Nephron (organoid): ENCODE results near the gene RAET1E.
"Not testable (repeated sequence)": the region's sequence is repeated elsewhere in the genome, so short reads cannot be mapped to it uniquely, and the experiment has no call there.

ENCODE experiments used
- H3K27ac Mint-ChIP-seq, 3 experiments: 2 replicates each; pipeline ENCODE4 v1.8.0; 2020; ENCODE audit warnings: mixed read lengths in 3 of 3, mild to moderate bottlenecking in 2 of 3, moderate library complexity in 1 of 3
- H3K27me3 Mint-ChIP-seq: 2 replicates; pipeline ENCODE4 v1.8.0; 2021; ENCODE audit warnings: low read depth, mild to moderate bottlenecking, moderate library complexity, mixed read lengths
- H3K36me3 Mint-ChIP-seq: 2 replicates; pipeline ENCODE4 v1.8.0; 2020; ENCODE audit warnings: low read depth, mixed read lengths
- H3K4me1 Mint-ChIP-seq: 2 replicates; pipeline ENCODE4 v1.8.0; 2020; ENCODE audit warnings: mixed read lengths
- H3K4me3 Mint-ChIP-seq, 3 experiments: 2 replicates each; pipeline ENCODE4 v1.8.0; 2020; ENCODE audit warnings: mild to moderate bottlenecking in 3 of 3, mixed read lengths in 3 of 3, moderate library complexity in 2 of 3
- H3K9me3 Mint-ChIP-seq: 2 replicates; pipeline ENCODE4 v1.8.0; 2020; ENCODE audit warnings: mixed read lengths
- CTCF ChIP-seq, 3 experiments: fragments of 200-600 bp; sonication (generic); IDR thresholded peaks; one replicate each; pipeline ENCODE4 v1.5.0; 2021; ENCODE audit warnings: antibody characterized with exemption in 3 of 3; ENCODE audit not compliant: unreplicated experiment in 3 of 3

The RAET1E gene

DNA sequence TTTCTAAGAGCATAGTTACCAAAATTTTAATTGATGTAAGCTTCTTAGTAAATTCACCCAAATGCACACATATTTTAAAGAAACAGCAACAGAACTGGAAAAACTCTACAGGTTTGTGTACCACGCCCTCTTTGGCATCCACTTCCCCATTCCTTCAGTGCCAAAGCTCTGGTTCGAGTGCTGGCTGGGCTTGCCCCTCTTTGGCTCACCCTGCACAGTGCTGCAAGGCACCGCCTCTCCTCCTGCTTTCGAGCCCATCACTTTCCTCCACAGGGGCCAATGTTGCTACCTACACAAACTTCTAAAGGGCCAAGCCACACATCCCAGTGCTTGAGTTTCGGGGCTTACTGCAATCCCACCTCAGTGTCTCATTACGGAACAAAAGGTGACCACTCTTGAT is 43.4 kb downstream of the RAET1E start:
- peak overlapping the region in 1 of 3 experiments; percentile 71 for H3K27ac Mint-ChIP-seq
- no peak for TF ChIP-seq CTCF (IDR thresholded peaks at IDR 0.05; ENCODE audit: unreplicated experiment in 3 of 3)
- H3K4me3 Mint-ChIP-seq = no peak overlapping the region
- no peaks in the 10 kb centered on the region for H3K27me3 Mint-ChIP-seq
- no peaks in the 10 kb centered on the region for H3K9me3 Mint-ChIP-seq
- peaks cover 21% of the 10 kb centered on the region for H3K4me1 Mint-ChIP-seq
- peaks cover 14% of the 10 kb centered on the region for H3K36me3 Mint-ChIP-seq

- not testable (repeated sequence) for H3K27ac Mint-ChIP-seq, H3K27me3 Mint-ChIP-seq
- H3K36me3 Mint-ChIP-seq = peaks cover 14% of the 10 kb centered on the region
Observed at GRCh38 chr6:149854017-149854416, 43.9 kb downstream of the RAET1E start.

DNA sequence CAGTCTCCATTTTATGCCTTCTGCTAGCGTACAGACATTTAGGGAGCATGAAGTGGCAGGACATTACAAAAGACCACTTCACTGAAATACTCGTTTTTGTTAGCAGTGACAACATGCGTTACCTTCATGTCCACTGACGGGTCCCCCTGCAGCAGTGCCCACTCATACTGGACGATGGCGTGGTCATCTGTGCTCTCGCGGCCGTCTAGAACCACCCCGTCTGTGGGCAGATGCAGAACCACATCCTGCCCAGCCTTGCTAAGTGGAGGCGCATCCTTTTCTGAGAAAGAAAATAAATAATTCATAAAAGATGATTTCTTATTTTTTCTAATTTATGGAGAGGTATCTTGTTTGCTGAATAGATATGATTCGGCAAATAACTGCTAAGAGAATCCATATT is 45.0 kb downstream of the RAET1E start:
- H3K36me3 Mint-ChIP-seq = peaks cover 14% of the 10 kb centered on the region
- H3K4me3 Mint-ChIP-seq = no peak overlapping the region
- no peaks in the 10 kb centered on the region for H3K27me3 Mint-ChIP-seq
- peaks cover 21% of the 10 kb centered on the region for H3K4me1 Mint-ChIP-seq
- no peak for TF ChIP-seq CTCF (IDR thresholded peaks at IDR 0.05; ENCODE audit: unreplicated experiment in 3 of 3)
- no peak overlapping the region for H3K27ac Mint-ChIP-seq
- H3K9me3 Mint-ChIP-seq = no peaks in the 10 kb centered on the region

More at GRCh38 chr6:149854017-149854416, 43.9 kb downstream of the RAET1E start:
- peaks cover 21% of the 10 kb centered on the region for H3K4me1 Mint-ChIP-seq
- H3K9me3 Mint-ChIP-seq, H3K4me3 Mint-ChIP-seq: not testable (repeated sequence)

GRCh38 chr6:149852180-149852579 is 45.7 kb downstream of the RAET1E start:
- peaks cover 14% of the 10 kb centered on the region for H3K36me3 Mint-ChIP-seq
- H3K27me3 Mint-ChIP-seq = no peaks in the 10 kb centered on the region
- H3K9me3 Mint-ChIP-seq = no peaks in the 10 kb centered on the region
- no peak for TF ChIP-seq CTCF (IDR thresholded peaks at IDR 0.05; ENCODE audit: unreplicated experiment in 3 of 3)
- no peak overlapping the region for H3K27ac Mint-ChIP-seq
- H3K4me3 Mint-ChIP-seq = no peak overlapping the region
- H3K4me1 Mint-ChIP-seq = peaks cover 27% of the 10 kb centered on the region

GRCh38 chr6:149851461-149852110 is 46.3 kb downstream of the RAET1E start:
- peaks cover 14% of the 10 kb centered on the region for H3K36me3 Mint-ChIP-seq
- H3K4me3 Mint-ChIP-seq = no peak overlapping the region

DNA sequence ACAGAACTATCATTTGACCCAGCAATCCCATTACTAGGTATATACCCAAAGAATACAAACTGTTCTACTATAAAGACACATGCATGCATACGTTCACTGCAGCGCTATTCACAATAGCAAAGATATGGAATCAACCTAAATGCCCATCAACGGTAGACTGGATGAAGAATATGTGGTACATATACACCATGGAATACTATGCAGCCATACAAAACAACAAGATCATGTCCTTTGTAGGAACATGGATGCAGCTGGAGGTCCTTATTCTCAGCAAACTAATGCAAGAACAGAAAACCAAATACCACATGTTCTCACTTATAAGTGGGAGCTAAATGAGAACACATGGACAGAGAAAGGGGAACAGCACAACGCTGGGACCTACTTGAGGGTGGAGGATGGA is 49.6 kb downstream of the RAET1E start:
- not testable (repeated sequence) for H3K27ac Mint-ChIP-seq, H3K9me3 Mint-ChIP-seq, H3K4me3 Mint-ChIP-seq, H3K27me3 Mint-ChIP-seq
- H3K36me3 Mint-ChIP-seq = peaks cover 18% of the 10 kb centered on the region
- H3K4me1 Mint-ChIP-seq = peaks cover 30% of the 10 kb centered on the region

More at GRCh38 chr6:149851461-149852110, 46.3 kb downstream of the RAET1E start:
- Mint-ChIP-seq H3K27ac (no peak overlapping the region), H3K27me3 (no peaks in the 10 kb centered on the region), H3K9me3 (no peaks in the 10 kb centered on the region), H3K4me1 (peaks cover 26% of the 10 kb centered on the region)
- TF ChIP-seq CTCF (IDR thresholded peaks at IDR 0.05; ENCODE audit: unreplicated experiment in 3 of 3) = no peak
